Head of caudate nucleus (tissue), 42 donors: ENCODE data around the gene DYSF.
"Not testable (repeated sequence)": the region's sequence is repeated elsewhere in the genome, so short reads cannot be mapped to it uniquely, and the experiment has no call there.

Experiments
- DNase-seq, 42 donors: peaks; one replicate each; pipeline versions ENCODE4 v3.0.0 to v3.0.0-alpha.2; 2020 to 2021; ENCODE audit warnings: mixed read lengths in 7 of 42
- intact Hi-C: fragments of 100-400 bp; cut with DNase I; formaldehyde crosslinking; loops from one replicate; pipeline ENCODE4 v1.15.0; 2022

Gene DYSF

DNA sequence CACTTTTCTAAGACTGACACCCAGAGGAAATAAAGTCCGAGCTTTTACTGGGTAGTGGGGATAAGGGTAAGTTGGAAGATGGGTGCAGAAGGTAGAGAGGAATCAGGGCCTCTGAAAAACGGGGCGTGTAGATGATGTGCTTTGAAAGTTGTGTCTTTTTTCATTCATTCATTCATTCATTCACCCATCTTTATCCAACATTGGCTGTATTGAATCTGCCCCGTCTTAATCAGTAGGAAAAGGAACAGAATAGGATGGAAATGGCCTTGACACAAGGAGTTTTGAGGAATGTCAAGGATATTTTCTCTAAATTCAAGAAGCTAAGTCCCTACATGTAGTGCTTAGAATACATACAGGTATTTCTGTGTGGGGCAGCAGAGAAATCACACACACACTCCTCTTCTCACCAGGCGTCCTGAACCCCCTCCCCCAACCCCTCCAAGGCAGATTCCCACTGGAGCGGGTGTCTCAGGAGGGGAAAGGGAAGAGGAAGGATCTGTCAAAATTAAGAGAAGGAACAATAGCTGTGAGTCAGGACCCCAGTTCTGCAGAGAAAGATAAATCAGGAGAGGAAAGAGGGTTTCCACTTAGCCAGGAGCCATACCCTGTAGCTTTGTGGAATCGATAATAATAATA, 13.9 kb downstream of the DYSF start:
- intact Hi-C loops: no loop called here
- no peak for DNase-seq

DNA sequence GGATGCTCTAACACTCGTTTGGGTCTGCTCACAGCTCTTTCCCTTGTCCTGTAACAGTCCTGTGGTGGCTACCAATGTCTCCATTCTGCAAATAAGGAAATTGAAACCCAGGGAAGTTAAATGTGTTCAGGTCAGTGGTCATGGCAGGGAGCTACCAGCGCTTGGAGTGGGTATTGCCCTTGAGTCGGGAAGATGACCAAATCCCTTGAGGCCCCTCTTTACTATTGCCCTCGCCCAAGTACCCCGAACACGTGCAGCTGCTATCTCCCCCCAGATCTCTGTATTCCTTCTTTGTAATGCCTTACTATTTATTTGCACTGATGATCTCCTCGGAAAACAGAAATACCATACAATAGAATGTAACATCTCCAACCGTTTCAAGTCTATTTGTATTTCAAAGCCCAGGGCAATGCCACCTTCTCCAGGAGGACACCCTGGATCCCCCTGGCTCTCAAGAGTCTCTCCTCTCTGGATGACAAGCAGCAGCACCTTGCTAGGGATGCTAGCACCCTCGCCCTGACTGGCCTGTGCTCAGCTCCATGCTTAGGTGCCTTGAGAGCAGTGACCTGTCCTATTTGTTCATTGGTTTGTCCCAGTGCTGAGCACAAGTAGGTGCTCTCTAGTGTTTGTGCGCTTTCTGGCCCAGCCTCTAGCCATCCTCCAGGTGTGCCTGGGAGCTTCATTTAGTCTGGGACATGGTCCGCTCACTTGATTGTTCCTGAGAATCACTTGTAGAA, 15.1 kb downstream of the DYSF start:
- DNase-seq: no peak
- intact Hi-C loops: no loop called here

DNA sequence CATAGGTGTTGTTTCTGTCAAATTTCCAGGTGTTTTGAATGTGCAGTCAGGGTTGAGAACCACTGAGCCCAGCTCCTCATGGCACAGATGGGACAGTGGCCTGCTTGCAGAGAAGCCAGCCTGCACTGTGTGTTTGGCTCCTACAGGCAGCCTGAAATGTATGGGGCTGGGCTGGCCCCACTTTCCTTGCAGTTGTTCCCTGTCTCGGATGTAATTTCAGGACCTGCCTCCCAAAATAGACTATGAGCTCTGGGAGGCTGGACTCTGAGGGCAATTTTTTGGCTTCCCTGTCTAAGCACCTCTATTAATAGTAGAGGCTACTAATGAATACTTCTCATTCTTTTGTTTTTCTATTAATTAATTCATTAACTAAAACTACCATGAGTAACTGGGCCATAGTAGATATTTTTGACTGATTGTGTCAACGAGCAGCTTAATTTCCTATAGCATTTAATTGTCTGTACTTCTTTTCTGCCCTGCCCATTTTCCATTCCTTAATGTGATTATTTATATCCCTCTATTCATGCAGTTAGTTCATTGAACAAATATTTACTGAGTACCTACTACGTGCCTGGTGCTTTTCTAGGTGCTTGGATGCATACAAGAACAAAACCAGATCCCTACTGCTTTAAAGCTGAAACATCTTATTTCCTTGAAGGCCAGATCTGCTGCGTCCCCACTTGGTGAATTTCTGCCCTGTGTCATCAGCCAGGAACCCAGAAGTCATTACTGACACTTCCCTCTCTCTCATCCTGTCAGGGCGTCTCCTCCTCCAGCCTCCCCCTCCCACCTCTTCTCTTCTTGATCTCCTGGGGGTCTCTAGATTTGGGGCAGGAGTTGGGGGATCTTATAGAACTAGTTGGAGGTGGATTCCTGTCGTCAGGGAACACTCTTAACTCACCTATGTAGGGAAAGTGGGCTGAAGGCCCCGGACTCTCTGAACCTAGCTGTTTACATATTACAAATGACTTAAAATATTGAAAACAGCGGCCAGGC, 16.3 kb downstream of the DYSF start:
- intact Hi-C loops: no loop called here

DNA sequence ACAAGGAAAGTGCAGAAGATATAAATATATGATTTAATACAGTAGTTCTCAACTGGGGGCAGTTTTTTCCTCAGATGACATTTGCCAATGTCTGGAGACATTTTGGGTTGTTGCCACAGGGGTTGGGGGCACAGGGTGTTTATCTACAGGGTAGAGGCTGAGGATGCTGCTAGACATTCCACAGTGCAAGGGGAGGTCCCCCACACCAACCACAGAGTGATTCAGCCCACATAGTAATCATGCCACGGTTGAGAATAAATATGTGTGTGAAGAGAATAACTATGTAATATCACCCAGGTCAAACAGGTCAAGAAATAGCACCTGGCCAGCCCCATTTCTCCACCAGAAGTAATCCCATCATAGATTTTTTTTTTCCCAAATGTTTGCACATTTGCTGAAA, 17.9 kb downstream of the DYSF start:
- intact Hi-C loops: no loop called here
- DNase-seq: no peak

More for the DNA sequence above, 16.3 kb downstream of the DYSF start:
- DNase-seq: no peak

DNA sequence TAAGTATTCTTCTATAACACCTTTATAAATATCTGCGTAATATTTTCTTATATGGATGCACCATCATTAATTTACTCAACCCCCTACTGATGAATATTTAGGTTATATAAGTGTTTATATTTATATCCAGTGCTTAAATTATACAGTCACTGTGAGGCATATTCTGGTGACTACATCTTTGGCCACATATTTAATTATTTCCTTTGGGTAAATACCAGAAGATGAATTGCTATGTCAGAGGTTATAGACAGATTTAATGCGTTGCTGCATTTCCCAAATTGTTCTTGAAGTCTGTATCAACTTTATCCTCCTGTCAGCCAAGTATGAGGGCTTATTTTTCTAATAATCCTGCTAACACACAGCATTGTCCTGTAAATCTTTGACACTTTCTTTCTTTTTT, 18.7 kb downstream of the DYSF start:
- no peak for DNase-seq
- intact Hi-C loops: no loop called here

DNA sequence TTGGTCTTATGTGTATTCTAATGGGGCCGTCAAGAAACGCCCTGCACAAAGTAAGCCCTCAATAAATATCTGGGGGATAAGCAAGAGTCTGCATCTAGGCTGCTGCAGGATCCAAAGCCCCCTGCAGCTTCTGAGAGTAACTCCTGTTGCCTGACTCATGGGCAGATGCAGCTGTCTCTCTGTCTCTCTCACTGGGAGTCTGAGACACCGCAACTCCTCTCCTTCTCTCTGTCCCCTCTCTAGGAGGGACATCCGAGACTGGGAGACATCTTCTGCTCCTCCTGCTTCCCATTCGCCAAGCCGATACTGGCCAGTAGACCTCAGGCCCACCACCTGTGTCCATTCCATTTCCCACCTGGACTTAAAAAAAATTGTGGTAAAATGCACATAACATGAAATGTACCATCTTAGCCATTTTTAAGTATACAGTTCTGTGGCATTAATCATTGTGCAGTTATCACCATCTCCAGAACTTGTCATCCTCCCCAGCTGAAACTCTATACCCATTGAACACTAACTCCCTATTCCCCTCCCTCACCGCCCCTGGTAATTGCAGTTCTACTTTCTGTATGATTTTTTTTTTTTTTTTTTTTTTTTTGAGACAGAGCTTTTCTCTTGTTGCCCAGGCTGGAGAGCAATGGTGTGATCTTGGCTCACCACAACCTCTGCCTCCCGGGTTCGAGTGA, 20.1 kb downstream of the DYSF start:
- intact Hi-C loops: no loop called here
- DNase-seq: no peak

DNA sequence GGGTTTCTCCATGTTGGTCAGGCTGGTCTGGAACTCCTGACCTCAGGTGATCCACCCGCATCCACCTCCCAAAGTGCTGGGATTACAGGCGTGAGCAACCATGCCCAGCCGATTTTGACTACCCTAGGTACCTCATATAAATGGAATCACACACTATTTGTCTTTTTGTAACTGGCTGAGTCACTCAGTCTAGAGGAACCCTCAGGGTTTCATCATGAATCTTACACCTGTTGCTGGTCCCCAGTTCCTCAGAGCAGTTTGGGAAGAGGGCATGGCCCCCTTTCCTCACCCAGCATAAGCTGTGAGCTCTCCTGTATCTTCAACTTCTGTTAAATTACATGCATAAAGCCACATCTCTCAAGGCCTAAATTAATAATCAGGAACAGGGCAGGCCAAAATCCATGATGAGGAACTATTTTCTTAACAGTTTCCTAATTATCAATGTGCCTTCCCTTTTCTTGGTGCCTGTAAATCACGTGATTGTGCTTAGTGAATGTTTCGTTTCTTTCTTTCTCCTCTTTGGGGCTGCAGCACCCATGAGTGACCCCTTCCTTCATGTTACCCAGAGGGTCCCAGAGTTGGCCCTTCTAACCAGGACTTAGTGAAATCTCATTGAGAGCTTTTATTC, 20.9 kb downstream of the DYSF start:
- intact Hi-C loops: no loop called here
- no peak for DNase-seq

DNA sequence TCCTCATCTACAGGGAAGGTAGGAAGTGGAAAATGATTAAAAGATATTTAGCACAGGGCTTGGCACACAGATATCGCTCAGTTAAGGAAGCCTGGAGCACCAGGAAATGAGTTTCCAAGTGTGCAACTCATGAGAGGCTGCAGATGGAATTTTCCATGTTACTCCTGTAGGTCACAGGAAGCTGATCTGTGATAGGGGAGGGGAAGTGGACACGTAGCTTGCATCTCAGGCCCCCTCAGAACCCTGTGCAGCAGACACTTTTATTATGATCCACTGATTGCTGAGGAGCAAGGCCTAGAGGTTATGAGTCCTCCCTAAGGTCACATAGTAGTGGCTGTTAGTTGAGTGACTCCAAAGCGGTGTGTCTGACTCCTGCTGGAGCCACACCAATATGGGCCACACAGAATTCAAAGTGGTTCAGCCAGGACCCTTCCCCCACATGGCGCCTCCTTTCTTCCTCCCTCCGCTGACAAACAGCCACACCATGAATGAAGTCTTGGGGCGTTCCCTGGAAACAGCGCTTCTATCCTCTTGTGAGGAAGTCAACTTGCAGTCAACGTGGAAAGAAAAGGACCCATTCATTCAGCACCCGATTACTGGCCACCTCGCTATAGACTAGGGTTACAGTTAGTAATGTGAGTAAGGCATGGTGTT, 21.5 kb downstream of the DYSF start:
- intact Hi-C loops: no loop called here
- no peak for DNase-seq

DNA sequence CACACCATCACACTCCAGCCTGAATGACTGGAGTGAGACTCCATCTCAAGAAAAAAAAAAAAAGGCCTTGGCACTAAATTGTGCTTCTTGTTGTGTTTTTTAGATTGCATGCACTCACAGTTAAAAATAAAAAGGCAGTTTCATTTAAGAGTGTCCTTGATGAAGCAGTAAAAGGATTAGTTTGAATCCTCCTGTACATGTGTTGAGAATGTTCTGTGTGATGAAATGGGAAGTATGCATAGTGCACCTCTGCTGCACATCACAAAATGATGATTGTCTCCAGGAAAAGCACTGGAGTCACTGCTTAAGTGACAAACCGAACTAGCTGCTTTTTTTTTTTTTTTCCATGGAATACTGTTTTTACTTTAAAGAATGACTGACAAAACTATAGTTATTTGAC, 23.1 kb downstream of the DYSF start:
- DNase-seq: no peak
- intact Hi-C loops: no loop called here

DNA sequence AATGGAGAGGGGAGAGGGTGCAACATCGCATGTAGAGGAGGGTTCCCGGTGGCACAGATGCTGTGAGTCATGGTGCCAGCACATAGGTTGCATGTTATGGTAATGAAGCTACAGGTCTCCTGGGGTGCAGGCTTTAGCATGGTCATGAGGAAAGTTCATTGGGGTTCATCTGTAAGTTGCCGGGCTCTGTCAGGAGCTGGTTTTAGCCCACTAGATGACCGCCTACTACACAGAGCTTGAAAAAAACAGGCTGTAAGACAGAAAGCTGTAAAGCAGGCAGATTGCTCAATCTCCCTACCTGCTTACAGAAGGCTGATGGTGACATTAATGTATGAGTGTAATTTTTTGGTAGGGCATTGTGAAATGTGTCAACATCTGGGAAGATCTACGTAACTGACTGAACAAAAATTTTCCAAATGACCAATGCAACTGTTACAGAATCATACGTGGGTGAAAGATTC, 23.9 kb downstream of the DYSF start:
- intact Hi-C loops: no loop called here
- no peak for DNase-seq

DNA sequence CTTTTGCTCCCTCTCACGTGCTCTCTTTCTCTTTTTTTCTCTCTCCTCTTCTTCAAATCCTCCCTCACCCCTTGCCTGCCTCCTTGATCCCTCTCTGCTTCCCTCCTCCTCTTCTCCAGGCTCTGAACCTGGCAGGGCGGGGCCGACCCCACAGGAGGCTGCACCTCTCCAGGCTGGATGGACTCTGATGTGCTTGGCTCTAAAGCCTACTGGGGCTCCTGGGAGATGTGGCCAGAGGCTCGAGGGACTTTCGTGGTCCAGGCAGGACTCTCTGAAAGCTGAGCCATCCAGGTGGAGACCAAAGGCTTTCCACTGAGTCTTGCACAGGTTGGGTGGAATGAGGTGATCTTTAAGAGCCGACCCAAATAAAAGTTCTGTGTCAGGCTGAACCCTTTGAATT, 25.4 kb downstream of the DYSF start:
- no peak for DNase-seq
- intact Hi-C loops: no loop called here

DNA sequence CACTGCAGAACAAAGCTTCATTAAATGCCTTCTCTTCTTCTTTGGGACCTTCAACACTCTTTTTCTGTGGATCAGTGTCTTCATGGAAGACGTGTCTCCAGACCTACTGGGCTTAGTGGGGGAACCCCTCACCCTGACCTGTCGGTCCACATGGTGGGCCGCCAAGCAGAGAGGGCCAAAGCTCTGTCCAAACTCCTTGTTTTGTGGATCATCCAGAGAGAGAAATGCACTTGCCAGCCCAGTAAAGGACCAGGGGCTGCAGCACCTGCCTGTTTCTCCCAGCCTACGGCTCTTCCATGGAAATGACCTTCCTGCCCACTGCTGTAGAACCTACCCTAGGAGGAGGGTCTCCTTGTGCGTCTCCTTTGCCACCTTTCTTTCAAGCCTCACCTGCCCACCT, 25.9 kb downstream of the DYSF start:
- DNase-seq: no peak
- intact Hi-C loops: no loop called here

DNA sequence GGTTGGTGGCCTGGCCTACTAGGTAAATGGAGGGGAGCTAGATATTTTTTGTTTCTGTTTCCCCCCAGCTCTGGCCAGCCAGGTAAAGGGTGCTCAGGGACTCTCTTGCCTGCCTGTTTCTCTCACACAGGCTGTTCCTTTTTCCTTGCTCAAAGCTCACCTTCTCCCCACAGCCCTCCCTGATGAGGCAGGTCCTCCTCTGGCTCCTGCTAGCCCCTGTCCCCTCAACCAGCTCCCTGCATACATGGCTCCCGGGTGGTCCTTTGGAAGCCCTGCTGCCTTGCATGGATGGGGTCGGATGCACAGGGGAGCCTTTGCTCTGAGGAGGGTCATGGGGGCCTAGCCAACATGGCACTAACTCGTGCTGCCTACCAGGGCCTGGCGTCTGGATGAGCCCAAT, 27.8 kb downstream of the DYSF start:
- DNase-seq: no peak
- intact Hi-C loops: no loop called here

DNA sequence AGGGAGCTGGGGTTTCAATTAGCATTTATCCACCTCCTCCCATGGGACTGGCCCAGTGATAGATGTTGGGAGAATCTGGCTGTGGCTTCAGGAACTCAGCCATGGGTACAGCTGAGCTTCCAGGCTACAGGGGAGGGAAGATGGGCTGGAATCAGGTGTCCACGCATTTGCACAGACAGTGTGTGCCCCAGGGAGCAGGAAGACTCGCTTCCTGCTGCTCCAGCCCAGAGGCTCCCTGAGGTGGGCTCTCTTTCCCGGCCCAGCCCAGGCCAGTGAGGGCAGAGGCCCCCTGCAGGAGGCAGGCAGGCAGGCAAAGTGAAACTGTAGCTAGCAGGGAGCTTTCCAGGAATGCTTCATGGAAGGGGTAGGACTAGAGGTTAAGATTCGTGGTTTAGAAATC, 28.7 kb downstream of the DYSF start:
- no peak for DNase-seq
- intact Hi-C loops: no loop called here

DNA sequence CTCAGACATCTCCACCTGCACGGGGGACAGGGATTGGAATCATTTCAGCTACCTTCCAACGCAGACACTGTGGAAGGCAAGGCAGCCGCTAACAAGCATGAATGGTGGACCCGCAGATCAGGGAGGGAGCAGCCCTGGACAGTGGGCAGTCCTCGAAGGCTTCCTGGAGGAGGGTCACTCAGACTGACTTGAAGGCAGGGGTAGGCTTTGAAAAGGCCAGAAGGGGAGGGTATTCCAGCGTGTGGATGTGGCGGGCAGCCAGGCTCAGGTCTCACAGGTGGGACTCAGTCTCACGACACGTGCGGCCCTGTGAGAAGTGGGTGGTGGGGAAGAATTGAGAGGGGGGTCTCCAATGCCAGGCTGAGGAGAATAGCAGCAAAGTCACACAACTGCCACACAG, 29.9 kb downstream of the DYSF start:
- intact Hi-C loops: no loop called here

DNA sequence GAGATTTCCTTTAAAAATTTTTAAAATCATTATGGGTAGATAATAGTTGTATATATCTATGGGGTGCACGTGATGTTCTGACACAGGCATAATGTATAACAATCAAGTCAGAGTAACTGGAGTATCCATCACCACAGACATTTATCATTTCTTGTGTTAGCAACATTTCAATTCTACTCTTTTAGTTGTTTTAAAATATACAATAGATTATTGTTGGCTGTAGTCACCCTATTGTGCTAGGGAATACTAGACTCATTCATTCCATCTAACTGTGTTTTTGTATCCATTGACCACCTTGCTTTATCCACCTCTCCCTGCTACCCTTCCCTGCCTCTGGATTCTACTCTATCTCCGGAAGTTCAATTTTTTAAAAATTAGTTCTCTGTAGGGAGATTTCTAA, 31.0 kb downstream of the DYSF start:
- intact Hi-C loops: no loop called here
- no peak for DNase-seq

More for the DNA sequence above, 29.9 kb downstream of the DYSF start:
- no peak for DNase-seq

DNA sequence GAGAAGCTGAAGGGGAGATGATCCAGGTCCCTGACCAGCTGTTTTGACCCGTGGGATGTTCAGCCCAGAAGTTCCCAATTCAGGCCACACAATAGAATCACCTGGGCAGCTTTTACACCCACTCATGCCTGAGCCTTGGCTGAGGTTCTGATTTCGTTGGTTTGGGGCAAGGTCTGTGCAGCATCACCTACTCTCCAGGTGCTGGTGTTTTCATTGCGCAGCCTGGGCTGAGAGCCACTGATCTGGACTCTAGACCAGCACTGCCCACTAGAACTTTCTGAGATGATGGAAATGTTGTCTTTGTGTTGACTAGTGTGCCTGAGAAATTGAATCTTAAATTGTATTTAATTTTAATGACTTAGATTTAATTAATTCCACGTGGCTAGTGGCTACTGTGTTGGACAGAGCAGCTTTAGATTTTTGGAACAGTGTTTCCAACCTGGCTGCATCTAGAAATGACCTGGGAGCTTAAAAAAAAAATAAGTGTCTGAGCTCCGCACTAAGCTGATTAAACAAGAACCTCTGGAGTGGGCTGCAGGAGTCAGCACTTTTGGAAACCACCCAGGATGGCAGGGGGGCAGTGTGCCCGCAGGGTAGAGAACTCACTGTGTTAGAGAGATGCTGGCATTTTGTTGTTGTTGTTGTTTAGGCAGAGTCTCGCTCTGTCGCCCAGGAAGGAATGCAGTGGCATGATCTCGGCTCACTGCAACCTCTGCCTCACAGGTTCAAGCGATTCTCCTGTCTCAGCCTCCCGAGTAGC, 33.7 kb downstream of the DYSF start:
- intact Hi-C loops: no loop called here
- no peak for DNase-seq

DNA sequence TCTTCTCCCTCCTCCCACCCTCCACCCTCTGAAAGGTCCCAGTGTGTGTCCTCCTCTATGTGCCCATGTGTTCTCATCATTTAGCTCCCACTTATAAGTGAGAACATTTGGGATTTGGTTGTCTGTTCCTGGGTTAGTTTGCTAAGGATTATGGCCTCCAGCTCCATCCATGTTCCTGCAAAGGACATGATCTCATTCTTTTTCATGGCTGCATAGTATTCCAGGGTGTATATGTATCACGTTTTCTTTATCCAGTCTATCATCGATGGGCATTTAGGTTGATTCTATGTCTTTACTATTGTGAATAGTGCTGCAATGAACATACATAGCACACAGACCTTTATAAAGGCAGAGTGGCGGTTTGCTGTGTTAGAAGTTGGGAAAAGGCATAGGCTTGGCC, 38.2 kb downstream of the DYSF start:
- intact Hi-C loops, DNase-seq: not testable (repeated sequence)
